GM19468 (cell line): ENCODE data around the gene RLBP1.

Source experiments
- ATAC-seq: cut with Tn5 transposase; IDR thresholded peaks from one replicate; pipeline ENCODE4 v1.9.1; 2021; ENCODE audit warnings: mild to moderate bottlenecking, moderate library complexity, moderate number of reproducible peaks; ENCODE audit not compliant: unreplicated experiment; ENCODE audit errors: extremely low read depth

The RLBP1 gene

DNA sequence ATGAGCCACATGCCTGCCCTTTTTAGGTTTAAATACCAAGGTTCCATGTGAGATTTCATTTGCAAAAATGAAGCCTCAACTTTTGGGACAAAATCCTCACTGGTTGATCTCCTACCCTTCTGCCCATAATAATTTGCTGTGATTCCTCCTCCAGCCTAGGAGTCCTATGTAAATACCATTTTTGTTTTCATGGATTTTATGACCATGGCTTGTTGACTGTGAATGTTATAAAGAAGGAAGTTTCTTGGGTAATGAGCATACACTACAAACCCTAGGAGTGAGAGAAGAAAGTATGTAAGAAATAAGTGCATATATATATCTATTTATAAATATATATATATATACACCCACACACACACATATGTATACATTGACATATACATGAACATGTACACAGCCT, 13.1 kb downstream of the RLBP1 start:
- ATAC-seq, result no peak

DNA sequence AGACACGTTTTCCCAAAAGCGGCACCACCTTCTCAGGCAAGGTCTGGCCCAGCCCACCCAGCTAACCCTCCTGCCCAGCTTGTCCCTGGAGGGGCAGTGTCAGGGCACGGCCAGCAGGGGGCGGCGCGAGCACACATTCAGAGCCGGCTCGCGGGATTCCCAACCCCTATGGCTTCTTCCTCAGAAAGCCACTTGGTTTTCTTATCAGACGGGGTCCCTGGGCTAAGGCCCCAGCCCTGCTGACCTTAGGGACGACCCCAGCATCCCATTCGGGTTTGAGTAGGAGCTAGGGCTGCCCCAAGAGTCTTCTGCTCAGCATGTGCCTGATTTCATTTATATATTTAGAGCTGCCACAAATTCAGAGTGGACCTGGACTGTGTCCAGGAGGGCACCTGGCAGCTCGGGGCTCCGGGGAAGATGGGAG, 14.5 kb downstream of the RLBP1 start:
- no peak for ATAC-seq

DNA sequence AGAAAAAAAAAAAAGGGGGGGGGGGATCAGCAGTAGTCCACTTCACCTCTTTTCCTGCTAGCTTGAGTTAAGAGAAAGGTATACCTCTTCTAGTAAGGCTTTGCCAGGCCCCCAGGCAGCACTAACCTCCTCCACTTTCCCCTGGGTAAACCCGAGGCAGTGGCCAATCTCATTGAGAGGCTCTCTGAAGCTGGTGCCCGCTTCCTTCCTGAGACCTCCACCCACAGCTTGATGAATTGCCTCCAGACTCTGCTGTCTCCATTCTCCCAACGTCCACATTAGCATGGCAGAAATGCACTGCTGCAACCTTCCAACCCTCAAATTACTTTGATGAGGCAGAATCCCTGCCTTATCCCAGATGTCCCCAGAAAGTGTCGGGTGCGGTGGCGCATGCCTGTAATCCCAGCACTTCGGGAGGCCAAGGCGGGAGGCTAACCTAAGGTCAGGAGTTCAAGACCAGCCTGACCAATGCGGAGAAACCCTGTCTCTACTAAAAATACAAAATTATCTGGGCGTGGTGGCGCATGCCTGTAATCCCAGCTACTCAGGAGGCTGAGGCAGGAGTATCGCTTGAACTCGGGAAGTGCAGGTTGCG, 15.3 kb downstream of the RLBP1 start:
- ATAC-seq, result no peak

DNA sequence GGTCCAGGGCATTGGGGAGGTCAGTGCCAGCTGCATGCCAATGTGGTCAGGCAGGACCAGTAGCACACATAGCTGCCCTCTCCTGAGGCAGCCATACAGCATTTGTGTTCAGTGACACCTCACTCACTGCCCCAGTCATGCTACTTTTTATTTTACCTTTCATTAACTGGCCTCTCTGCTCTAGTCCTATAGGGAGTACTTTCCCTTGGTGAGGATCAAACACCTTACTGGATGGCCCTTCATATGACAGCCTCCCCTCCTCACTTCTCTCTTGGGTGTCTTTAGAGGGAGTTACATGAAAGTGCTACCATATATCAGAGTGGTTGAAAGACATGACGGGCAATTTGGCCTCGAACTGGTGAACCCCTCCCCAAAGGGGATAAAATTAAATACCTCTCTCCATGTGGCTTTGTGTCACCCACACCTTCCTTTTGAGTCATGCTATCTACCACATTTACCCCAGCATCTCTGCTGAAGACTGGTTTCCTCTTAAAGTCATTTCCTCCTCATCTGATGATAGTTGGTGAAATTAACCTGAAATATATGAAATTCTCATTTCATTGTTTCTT, 17.6 kb downstream of the RLBP1 start:
- ATAC-seq, result no peak

DNA sequence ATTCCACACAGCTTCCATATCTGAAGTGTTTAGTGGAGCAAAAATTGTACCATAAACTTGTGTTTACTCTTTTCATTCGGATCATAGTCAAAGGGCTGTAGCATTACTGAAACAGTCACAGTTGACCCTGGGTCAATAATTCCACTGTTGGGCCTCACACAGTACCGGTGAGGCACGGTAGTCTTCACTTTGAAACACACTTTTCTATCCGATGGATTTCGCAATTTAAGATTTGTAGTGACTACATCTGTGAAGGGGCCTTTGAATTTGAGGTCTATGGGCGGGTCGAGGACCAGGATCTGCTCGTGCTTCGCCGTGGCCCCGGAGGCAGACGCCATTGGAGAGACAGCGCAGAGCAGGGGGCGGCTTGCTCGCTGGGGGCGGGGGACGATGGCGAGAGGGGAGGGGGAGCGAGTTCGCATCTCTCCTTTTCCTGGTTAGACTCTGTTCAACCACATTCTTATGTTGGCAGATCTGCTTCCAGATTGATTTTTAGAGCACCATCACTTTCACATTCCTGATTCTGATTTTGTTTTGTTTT, 19.8 kb downstream of the RLBP1 start:
- no peak for ATAC-seq

DNA sequence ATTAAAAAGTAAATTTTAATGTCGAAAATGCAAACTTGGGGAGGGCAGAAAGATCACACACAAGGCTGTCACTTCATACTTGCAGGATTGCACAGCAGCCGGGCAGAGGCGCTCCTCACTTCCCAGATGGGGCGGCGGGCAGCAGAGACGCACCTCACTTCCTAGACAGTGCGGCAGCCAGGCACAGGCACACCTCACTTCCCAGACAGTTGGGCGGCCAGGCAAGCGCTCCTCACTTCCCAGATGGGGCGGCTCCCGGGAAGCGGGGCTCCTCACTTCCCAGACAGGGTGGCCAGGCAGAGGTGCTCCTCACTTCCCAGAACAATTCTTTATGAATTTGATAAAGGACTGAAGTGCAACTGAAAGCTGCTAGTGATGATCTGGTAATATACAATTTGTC, 21.2 kb downstream of the RLBP1 start:
- no peak for ATAC-seq

DNA sequence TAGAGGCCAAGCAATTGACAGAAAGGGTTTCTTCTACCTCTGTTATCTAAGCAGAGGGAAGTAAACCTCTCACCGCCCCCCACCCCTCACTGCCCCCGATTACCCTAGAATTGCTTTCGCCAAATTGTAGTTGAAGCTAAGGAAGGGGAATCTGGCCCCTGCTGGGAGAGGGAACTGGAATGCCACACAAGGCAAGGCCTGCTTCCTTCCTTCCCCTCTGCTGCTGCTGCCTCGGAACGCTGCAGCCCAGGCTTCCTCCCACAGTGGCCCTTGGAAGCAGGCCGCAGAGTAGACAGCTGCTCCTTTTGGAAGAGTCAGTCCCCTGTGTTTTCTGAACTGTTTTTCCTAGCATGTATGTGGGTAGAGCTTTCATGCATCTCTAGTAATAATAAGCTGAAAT, 21.6 kb downstream of the RLBP1 start:
- ATAC-seq, result no peak

DNA sequence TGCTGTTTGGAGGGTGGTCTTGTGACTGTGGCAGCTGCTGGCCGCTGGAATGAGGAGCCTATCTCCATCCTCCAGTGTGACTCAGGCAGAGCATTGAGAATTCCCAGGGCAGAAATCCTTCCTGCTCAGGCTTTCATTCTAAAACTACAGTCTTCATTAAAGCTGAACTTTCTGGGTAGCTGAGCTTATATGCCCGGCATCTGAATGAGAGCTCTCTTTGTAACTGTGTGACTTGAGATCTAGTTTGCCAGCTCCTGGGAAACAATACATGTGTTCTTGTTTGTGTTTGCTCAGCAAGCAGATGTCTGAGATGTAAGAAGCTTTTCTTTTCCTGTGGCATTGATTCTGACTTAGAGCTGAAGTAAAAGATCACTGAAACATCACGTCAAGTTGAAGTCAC, 22.4 kb downstream of the RLBP1 start:
- ATAC-seq, result no peak

DNA sequence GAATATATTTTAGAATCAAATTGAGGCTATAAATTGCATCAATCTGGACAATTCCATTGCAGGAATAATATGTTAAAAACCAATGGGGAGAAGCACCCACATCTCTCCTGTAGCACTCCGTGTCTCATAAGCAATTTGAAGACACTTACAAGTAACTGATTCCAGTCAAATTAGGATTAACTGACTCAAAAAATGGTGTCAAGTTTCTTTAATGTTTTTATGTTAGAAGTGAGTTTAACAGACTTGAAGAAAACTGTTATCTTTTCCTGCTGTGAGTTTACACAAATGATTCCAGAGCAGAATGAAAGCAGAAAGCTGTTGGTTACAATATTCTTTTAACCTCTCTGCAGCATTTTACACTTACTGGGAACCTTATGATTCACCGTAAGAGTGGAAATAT, 23.2 kb downstream of the RLBP1 start:
- no peak for ATAC-seq

DNA sequence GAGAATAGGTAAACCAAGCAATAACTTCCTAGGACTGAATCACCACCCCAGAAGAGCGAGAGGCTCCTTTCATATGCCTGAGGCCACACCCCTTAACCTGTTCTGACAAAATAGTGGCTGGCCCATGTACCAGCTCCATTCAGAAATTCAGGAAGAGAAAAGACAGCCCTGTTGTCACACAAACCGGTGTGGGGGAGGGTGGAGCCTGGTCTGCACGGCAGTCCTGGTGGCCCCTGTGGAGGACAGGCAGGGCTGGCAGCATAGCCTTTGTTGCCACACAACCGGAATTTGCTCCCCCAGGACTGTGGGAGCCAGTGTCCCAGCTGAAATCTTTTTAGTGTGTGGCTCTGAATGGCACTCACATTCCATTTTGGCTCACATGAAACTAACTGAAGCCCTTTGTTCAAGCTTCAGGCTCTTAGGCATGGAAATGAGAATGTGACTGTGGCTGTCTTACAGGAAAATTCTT, 23.8 kb downstream of the RLBP1 start:
- ATAC-seq, result no peak

DNA sequence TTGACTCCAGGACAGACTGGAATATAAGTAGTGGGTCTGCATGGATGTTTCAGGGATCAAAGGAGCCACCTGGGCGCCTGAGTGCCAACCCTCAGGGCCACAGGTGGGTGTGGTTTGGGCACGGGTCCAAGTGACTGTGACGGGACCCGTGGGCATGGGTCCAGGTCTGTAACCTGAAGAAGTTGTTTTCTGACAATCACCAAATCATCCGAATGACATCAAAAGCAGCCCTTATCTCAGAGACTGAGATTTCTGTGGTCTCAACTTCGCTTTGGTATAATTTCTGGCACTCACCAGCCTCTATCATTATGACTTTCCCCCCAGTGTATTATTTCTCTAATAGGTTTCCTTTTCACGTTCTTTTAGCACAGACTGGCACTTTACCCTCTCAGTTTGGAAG, 24.4 kb downstream of the RLBP1 start:
- no peak for ATAC-seq

DNA sequence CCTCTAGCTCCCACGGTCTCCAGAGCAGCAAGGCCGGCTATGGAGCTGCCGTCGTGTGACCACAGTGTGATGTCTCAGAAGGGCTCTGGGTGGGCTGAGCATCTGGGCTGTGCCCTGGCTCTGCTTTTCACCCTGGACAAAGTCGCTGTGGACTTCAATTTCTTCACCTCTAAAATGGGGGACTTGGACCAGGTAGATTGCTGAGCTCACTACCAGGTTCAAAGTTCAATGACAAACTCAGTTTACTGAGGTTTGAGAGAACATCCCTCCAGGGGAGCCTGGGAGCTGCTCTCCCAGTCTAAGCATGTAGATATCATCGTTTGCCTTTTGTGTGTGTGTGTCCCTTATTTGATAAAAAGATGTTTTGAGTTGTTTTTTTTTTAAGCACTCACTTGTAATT, 25.1 kb downstream of the RLBP1 start:
- ATAC-seq, result no peak

DNA sequence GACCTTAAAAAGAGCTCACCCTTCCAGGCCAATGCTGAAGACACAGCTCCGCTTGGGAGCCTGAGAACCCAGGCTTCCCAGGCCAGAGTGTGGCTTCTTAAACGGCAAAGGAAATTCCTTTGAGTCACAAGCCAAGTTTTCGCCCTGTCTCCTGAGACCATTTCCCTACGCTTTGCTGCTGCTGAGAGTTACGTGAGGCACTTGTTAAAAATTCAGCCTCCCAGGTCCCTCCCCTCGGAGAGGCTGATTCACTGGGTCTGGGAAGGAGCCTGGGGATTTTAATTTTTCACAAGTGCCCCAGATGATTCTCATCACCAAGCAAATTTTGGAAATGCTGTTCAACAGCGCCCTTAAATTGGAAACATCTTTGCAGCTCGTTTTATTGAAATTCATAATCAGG, 25.5 kb downstream of the RLBP1 start:
- ATAC-seq, result no peak

DNA sequence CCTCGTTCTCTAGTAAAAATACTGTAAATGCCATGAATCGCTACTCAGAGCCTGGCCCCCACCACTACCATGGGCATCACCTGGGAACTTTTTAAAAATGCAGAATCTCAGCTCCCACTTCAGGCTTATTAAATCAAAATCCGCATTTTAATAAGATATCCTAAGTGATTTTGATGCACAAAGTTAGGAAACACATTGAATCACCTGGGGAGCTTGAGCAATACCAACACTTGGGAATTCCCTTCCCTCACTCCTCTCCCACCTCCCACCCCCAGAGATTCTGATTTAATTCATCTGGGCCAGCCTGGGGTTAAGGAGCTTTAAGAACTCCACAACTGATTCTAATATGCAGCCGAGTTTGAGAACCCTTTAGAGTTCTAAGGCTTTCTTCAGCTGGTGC, 26.8 kb downstream of the RLBP1 start:
- no peak for ATAC-seq

DNA sequence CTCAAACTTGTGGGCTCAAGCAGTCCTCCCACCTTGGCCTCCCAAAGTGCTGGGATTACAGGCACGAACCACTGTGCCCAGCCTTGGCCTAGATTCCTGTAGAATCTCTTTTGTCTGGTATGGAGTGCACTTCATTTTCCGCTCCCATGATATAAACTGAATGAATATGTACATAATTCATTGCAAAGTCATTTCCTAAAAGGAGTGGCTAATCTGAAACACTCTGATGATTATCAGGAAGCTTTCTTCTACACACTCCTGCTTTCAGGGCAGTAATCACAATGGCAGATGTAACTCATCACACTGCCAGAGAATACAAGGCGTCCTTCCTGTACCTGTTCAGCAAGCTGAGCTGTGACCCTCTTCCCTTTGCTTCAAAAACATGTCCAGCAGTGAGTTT, 28.6 kb downstream of the RLBP1 start:
- no peak for ATAC-seq

DNA sequence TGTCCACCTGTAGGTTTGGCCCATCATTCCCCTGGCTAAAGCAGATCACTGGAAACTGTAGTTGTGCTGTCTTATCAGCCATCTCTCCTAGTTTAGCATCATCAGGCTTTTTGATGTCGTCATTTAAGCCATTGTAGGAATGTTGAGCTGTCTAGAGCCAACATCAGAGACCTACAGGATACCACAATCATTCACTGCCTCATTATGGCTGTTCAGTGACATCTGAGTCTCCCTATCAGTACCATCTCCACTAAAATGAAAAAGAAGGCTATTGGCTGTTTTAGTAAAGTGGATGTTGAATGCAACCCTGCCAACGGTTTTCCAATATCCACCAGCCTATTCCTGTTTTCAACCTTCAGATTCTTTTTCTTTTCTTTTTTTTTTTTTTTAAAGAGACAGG, 29.2 kb downstream of the RLBP1 start:
- no peak for ATAC-seq

DNA sequence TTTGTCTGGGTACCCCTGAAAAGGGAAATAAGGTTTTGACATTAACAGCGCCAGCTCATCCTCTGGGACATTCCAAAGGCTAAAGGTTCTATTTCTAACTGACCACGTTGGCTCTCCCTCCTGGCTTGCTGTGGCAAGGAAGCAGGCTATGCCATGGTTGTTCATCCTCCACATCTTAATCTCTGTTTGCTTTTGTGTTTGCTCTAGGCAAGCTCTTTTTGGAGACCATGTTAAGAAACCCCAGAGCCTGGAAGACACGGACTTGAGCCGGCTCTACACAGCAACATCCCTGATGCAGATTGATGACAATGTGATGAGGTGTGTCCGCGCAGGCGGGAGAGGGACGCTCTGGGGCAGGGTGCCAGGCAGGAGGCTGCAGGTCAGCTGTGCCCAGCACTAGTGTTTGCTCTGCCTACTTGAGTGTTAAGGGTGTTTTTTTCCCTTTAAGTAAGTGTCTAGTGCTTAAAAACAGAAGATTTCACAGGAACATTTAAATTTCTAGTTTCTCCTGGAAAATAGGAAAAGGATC, 33.3 kb downstream of the RLBP1 start:
- ATAC-seq, result no peak

DNA sequence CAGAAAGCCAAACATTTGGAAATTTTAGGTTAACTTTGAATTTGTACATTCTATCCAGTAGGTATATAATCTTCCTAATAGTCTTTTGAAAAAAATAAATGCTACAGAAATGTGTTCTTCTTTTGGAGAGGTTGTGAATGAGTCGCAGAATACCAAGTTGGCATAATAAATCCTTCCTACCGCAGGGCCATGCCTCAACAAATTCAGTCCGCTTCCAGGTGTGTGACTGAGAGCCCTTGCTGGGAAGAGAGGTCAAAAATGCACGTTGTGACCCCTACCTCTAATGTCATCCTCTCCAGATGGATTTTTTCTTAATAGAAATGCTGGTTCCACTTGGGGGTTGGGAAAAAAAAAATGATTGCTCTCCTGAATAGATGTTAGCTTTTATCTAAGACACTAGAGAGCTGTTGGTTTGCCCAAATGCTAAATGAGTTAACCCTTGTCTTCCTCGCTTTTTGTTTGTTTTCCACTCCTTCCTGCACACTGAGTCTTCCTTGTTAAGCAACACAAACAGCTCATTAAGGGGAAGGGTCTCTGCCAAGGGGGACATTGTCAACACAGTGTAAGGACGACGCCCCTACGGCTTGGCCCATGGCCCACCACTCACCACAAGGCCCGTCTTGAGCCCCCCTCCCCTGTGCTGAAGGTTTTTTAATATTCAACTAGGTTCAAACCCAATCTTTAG, 33.9 kb downstream of the RLBP1 start:
- no peak for ATAC-seq

DNA sequence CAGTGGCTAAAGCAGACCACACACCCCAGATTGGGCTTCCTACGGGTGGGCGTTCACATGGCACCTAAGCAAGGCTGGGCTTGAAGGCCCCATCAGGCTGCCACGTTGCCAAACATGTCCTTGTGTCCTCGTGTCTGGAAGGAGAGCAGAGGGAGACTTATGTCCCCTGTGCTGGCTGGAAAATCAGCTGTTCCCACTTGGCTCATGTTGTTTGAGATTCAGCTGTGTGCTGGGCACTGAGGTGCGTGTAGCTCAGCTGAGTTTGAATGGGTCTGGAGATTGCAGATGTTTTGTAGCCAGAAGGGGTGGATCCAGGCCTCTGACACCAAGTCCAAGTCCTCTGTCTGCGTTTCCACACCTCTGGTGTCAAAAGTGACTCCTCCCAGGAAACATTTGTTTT, 34.6 kb downstream of the RLBP1 start:
- no peak for ATAC-seq

DNA sequence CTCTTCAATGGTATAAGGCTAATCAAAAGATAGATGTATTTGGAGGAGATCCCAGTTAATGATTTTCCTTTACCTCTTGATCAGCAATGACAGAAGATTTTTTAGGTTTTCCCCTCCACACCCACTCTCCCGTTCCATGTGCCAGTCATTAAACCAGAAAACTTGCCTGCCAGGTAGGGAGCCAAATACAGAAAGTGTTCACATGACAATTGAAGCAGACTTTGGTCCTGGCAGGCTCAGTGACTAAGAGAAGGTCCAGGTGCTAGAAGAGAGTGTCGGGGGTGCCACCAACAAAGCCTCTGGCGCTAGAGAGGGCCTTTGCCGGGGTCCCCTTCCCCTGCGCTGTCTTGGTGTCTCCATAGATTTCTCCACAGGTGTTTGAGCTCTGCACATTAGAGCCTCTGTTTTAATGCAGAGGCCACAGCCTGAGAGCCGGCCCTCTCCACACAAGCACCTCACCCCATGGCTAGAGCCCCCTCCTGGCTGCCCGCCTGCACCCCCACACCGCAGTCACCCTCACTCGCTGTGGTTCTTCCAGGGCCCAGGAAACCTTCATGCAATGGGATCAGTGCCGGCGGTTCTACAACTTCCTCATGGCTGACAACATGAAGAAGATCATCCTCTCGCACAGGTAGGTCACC, 36.4 kb downstream of the RLBP1 start:
- ATAC-seq, result no peak

DNA sequence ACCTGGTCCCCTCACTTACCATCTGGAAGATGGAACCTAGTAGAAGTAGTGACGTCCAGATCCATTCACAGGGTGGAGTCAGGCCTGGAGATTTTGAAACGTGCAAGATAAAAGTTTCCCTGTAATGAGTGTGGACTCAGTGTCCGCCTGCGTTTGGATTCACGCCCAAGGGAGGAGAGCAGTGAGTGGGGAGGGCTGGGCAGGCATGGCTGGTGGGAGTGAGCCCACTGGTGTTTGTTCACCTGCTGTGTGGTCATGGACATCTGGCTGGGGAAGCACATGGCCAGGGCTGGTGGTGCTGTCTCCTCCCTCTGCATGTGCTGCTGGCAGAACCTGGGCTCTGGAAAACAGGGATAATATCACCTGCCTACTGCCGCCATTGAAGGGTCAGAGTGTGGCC, 37.0 kb downstream of the RLBP1 start:
- no peak for ATAC-seq
